CD4-positive, CD25-positive, alpha-beta regulatory T cell (primary cell): ENCODE results near the gene RAB40C. TPM values are rescaled to one million over a fixed set of nuclear protein-coding genes. Genes with fewer than 3 reads are reported as not detected.
A peak's percentile ranks its signal among the peaks of the same experiment; 100 is the strongest.

Experiments used
- ATAC-seq, 2 donors: fragments of 150-1000 bp; cut with Tn5 transposase; one replicate each; pipeline ENCODE4 v1.10.0; 2021; ENCODE audit warnings: low read depth in 2 of 2, moderate number of reproducible peaks in 2 of 2, moderate library complexity in 1 of 2
- DNase-seq, 3 donors: peaks; one replicate each; pipeline versions ENCODE4 v3.0.0 to v3.0.0-alpha.2; 2012 to 2022; ENCODE audit warnings: mixed read lengths in 1 of 3
- H3K27ac ChIP-seq: one replicate; pipeline ENCODE4 v1.7.0; 2013; ENCODE audit warnings: mild to moderate bottlenecking, low read length; ENCODE audit not compliant: insufficient read depth, poor library complexity, severe bottlenecking
- H3K27me3 ChIP-seq: one replicate; pipeline ENCODE4 v1.7.0; 2013; ENCODE audit warnings: low read length; ENCODE audit not compliant: control insufficient read depth, insufficient read depth
- H3K36me3 ChIP-seq: one replicate; pipeline ENCODE4 v1.7.0; 2013; ENCODE audit warnings: mild to moderate bottlenecking, low read length, moderate library complexity; ENCODE audit not compliant: control insufficient read depth, insufficient read depth
- H3K4me1 ChIP-seq: 2 replicates; pipeline ENCODE4 v1.7.0; 2013; ENCODE audit warnings: mild to moderate bottlenecking, low read length; ENCODE audit not compliant: insufficient read depth, control insufficient read depth, poor library complexity, severe bottlenecking
- H3K4me3 ChIP-seq: one replicate; pipeline ENCODE4 v1.7.0; 2013; ENCODE audit warnings: low read depth, mild to moderate bottlenecking, low read length, moderate library complexity
- H3K9me3 ChIP-seq, 2 experiments: 1 replicate in 1 of 2; 2 replicates in 1 of 2; pipeline ENCODE4 v1.7.0; 2013; ENCODE audit warnings: low read length in 2 of 2, mild to moderate bottlenecking in 1 of 2, moderate library complexity in 1 of 2; ENCODE audit not compliant: control insufficient read depth in 2 of 2
- H3K27ac Mint-ChIP-seq, 3 donors: one replicate each; pipeline ENCODE4 v1.8.0; 2020 to 2022; ENCODE audit warnings: mild to moderate bottlenecking in 3 of 3, mixed read lengths in 3 of 3, moderate library complexity in 2 of 3
- H3K27me3 Mint-ChIP-seq: one replicate; pipeline ENCODE4 v1.8.0; 2022; ENCODE audit warnings: mild to moderate bottlenecking, mixed read lengths
- H3K36me3 Mint-ChIP-seq: one replicate; pipeline ENCODE4 v1.8.0; 2020; ENCODE audit warnings: mixed read lengths
- H3K4me1 Mint-ChIP-seq, 4 donors: one replicate each; pipeline ENCODE4 v1.8.0; 2020 to 2022; ENCODE audit warnings: mixed read lengths in 4 of 4, mild to moderate bottlenecking in 1 of 4
- H3K4me3 Mint-ChIP-seq, 4 donors: one replicate each; pipeline ENCODE4 v1.8.0; 2020 to 2022; ENCODE audit warnings: mild to moderate bottlenecking in 4 of 4, mixed read lengths in 4 of 4, moderate library complexity in 3 of 4
- H3K9me3 Mint-ChIP-seq, 7 donors: one replicate each; pipeline ENCODE4 v1.8.0; 2020 to 2022; ENCODE audit warnings: mixed read lengths in 7 of 7, mild to moderate bottlenecking in 3 of 7, moderate library complexity in 2 of 7
- polyA plus RNA-seq, 4 donors: library from polyadenylated mRNA; unstranded; fragments of 300-500 nt; fragmentation: Illumina TruSeq; gene quantifications; one replicate each; pipeline ENCODE4 v1.2.3, GENCODE V29; 2021
- total RNA-seq: library from RNA; stranded (reverse); gene quantifications from one replicate; pipeline ENCODE4 v1.2.3, GENCODE V29; 2022

The RAB40C gene
- total and polyA plus RNA-seq, 5 donors from 2014 or later, result 6.8 to 12.1 (median 8.6) TPM

GRCh38 chr16:678209-678857 is 88.5 kb downstream of the RAB40C start:
- H3K27ac Mint-ChIP-seq, result no peak overlapping the region
- H3K36me3 Mint-ChIP-seq, result peaks cover 3% of the 10 kb centered on the region
- no peaks in the 10 kb centered on the region for H3K27me3 ChIP-seq
- peaks cover 38% of the 10 kb centered on the region for H3K4me1 ChIP-seq
- peaks cover 9% of the 10 kb centered on the region for H3K36me3 ChIP-seq
- peak overlapping the region in 2 of 4 donors; percentile 85 to 93 for H3K4me3 Mint-ChIP-seq
- no peaks in the 10 kb centered on the region for H3K27me3 Mint-ChIP-seq
- DNase-seq (no peak), ATAC-seq (no peak)
- H3K9me3 Mint-ChIP-seq, result no peaks in the 10 kb centered on the region
- no peaks in the 10 kb centered on the region for H3K9me3 ChIP-seq
- no peak overlapping the region for H3K27ac ChIP-seq
- no peak overlapping the region for H3K4me3 ChIP-seq
- H3K4me1 Mint-ChIP-seq, result peaks cover 0 to 39% (median 5%) of the 10 kb centered on the region in 4 donors

Other genes with a start within 250 kb of the RAB40C start
- 45.2 TPM for gene AXIN1, start 237.3 kb upstream of the RAB40C start, total RNA-seq
- gene AXIN1, start 237.3 kb upstream of the RAB40C start, polyA plus RNA-seq, result 1 to 10 TPM; 1.1 to 2.9 (median 1.4) TPM
- 37.8 TPM for gene MRPL28, start 219.5 kb upstream of the RAB40C start, total RNA-seq
- gene MRPL28, start 219.5 kb upstream of the RAB40C start, polyA plus RNA-seq, result 100 to 1,000 TPM in 1 of 4 donors, 10 to 100 TPM in 3; 63.0 to 109 (median 85.2) TPM
- 71.4 TPM for gene PGAP6, start 208.1 kb upstream of the RAB40C start, total RNA-seq
- gene PGAP6, start 208.1 kb upstream of the RAB40C start, polyA plus RNA-seq, result 10 to 100 TPM in 3 of 4 donors, 1 to 10 TPM in 1; 7.8 to 45.3 (median 32.2) TPM
- gene NME4, start 192.9 kb upstream of the RAB40C start, total RNA-seq, result 6.7 TPM
- 10 to 100 TPM; 16.2 to 29.8 (median 23.1) TPM for gene NME4, start 192.9 kb upstream of the RAB40C start, polyA plus RNA-seq
- gene DECR2, start 188.2 kb upstream of the RAB40C start, total RNA-seq, result 4.8 TPM
- gene DECR2, start 188.2 kb upstream of the RAB40C start, polyA plus RNA-seq, result 1 to 10 TPM; 2.2 to 4.5 (median 2.7) TPM
- gene RAB11FIP3, start 164.4 kb upstream of the RAB40C start, total RNA-seq, result 34.5 TPM
- 1 to 10 TPM; 1.0 to 2.8 (median 1.5) TPM for gene RAB11FIP3, start 164.4 kb upstream of the RAB40C start, polyA plus RNA-seq
- 82.6 TPM for gene CAPN15, start 62.4 kb upstream of the RAB40C start, total RNA-seq
- 1 to 10 TPM; 3.0 to 8.5 (median 5.2) TPM for gene CAPN15, start 62.4 kb upstream of the RAB40C start, polyA plus RNA-seq
- gene PRR35, start 29.7 kb upstream of the RAB40C start, total RNA-seq, result not detected
- gene PRR35, start 29.7 kb upstream of the RAB40C start, polyA plus RNA-seq, result not detected
- 1.9 TPM for gene NHLRC4, start 23.1 kb upstream of the RAB40C start, total RNA-seq
- 1 to 10 TPM; 3.7 to 5.6 (median 4.8) TPM for gene NHLRC4, start 23.1 kb upstream of the RAB40C start, polyA plus RNA-seq
- 25.7 TPM for gene PIGQ, start 20.1 kb upstream of the RAB40C start, total RNA-seq
- 10 to 100 TPM; 11.6 to 15.3 (median 12.9) TPM for gene PIGQ, start 20.1 kb upstream of the RAB40C start, polyA plus RNA-seq
- gene WFIKKN1, start 40.9 kb downstream of the RAB40C start, total RNA-seq, result 0.22 TPM
- not detected for gene WFIKKN1, start 40.9 kb downstream of the RAB40C start, polyA plus RNA-seq
- gene METTL26, start 46.2 kb downstream of the RAB40C start, total RNA-seq, result 45.3 TPM
- gene METTL26, start 46.2 kb downstream of the RAB40C start, polyA plus RNA-seq, result 100 to 1,000 TPM in 2 of 4 donors, 10 to 100 TPM in 2; 82.7 to 133 (median 102) TPM
- 10.5 TPM for gene MCRIP2, start 51.8 kb downstream of the RAB40C start, total RNA-seq
- gene MCRIP2, start 51.8 kb downstream of the RAB40C start, polyA plus RNA-seq, result 10 to 100 TPM; 18.0 to 23.1 (median 18.4) TPM
- 11.4 TPM for gene WDR90, start 59.3 kb downstream of the RAB40C start, total RNA-seq
- 1 to 10 TPM in 2 of 4 donors, under 1 TPM in 2; 0.89 to 2.5 (median 1.1) TPM for gene WDR90, start 59.3 kb downstream of the RAB40C start, polyA plus RNA-seq
- 212 TPM for gene RHOT2, start 78.1 kb downstream of the RAB40C start, total RNA-seq
- gene RHOT2, start 78.1 kb downstream of the RAB40C start, polyA plus RNA-seq, result 10 to 100 TPM; 34.3 to 47.1 (median 38.4) TPM
- gene RHBDL1, start 85.6 kb downstream of the RAB40C start, total RNA-seq, result 3.2 TPM
- gene RHBDL1, start 85.6 kb downstream of the RAB40C start, polyA plus RNA-seq, result 1 to 10 TPM in 1 of 4 donors, under 1 TPM in 2, not detected in 1; 0.49 to 1.5 (median 0.88) TPM
- gene STUB1, start 90.3 kb downstream of the RAB40C start, total RNA-seq, result 63.2 TPM
- 100 to 1,000 TPM; 117 to 142 (median 135) TPM for gene STUB1, start 90.3 kb downstream of the RAB40C start, polyA plus RNA-seq
- gene JMJD8, start 94.3 kb downstream of the RAB40C start, total RNA-seq, result 22.7 TPM
- 10 to 100 TPM; 29.2 to 36.2 (median 33.4) TPM for gene JMJD8, start 94.3 kb downstream of the RAB40C start, polyA plus RNA-seq
- 8.9 TPM for gene WDR24, start 100.3 kb downstream of the RAB40C start, total RNA-seq
- gene WDR24, start 100.3 kb downstream of the RAB40C start, polyA plus RNA-seq, result 10 to 100 TPM in 2 of 4 donors, 1 to 10 TPM in 2; 7.9 to 10.4 (median 10.0) TPM
- gene FBXL16, start 115.7 kb downstream of the RAB40C start, total RNA-seq, result 18.6 TPM
- 10 to 100 TPM in 1 of 4 donors, 1 to 10 TPM in 3; 8.5 to 10.5 (median 9.3) TPM for gene FBXL16, start 115.7 kb downstream of the RAB40C start, polyA plus RNA-seq
- 4.6 TPM for gene METRN, start 125.1 kb downstream of the RAB40C start, total RNA-seq
- 10 to 100 TPM; 14.3 to 24.1 (median 17.7) TPM for gene METRN, start 125.1 kb downstream of the RAB40C start, polyA plus RNA-seq
- 13.6 TPM for gene ANTKMT, start 131.1 kb downstream of the RAB40C start, total RNA-seq
- gene ANTKMT, start 131.1 kb downstream of the RAB40C start, polyA plus RNA-seq, result 10 to 100 TPM; 60.3 to 85.9 (median 64.4) TPM
- gene CCDC78, start 136.4 kb downstream of the RAB40C start, total RNA-seq, result 2.5 TPM
- under 1 TPM; 0.37 to 0.70 (median 0.43) TPM for gene CCDC78, start 136.4 kb downstream of the RAB40C start, polyA plus RNA-seq
- gene HAGHL, start 137.0 kb downstream of the RAB40C start, total RNA-seq, result 15.6 TPM
- 1 to 10 TPM; 2.2 to 4.3 (median 3.2) TPM for gene HAGHL, start 137.0 kb downstream of the RAB40C start, polyA plus RNA-seq
- gene CIAO3, start 150.9 kb downstream of the RAB40C start, total RNA-seq, result 42.6 TPM
- gene CIAO3, start 150.9 kb downstream of the RAB40C start, polyA plus RNA-seq, result 10 to 100 TPM; 17.2 to 26.6 (median 19.7) TPM
- gene MSLN, start 170.7 kb downstream of the RAB40C start, total RNA-seq, result not detected
- not detected for gene MSLN, start 170.7 kb downstream of the RAB40C start, polyA plus RNA-seq
- 20.8 TPM for gene RPUSD1, start 198.3 kb downstream of the RAB40C start, total RNA-seq
- 10 to 100 TPM; 22.3 to 24.9 (median 23.0) TPM for gene RPUSD1, start 198.3 kb downstream of the RAB40C start, polyA plus RNA-seq
- gene CHTF18, start 198.6 kb downstream of the RAB40C start, total RNA-seq, result 28.8 TPM
- gene CHTF18, start 198.6 kb downstream of the RAB40C start, polyA plus RNA-seq, result 1 to 10 TPM; 1.1 to 5.9 (median 2.8) TPM
- gene GNG13, start 210.7 kb downstream of the RAB40C start, total RNA-seq, result not detected
- gene GNG13, start 210.7 kb downstream of the RAB40C start, polyA plus RNA-seq, result not detected